OCI-M2 (cell line): Measurements from ENCODE around the gene IL36A.

Experiments
- DNase-seq: peaks from one replicate; lab custom pipeline; 2025; ENCODE audit not compliant: unreplicated experiment; lab: John Stamatoyannopoulos, UW

Gene IL36A, protein sequence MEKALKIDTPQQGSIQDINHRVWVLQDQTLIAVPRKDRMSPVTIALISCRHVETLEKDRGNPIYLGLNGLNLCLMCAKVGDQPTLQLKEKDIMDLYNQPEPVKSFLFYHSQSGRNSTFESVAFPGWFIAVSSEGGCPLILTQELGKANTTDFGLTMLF

DNA sequence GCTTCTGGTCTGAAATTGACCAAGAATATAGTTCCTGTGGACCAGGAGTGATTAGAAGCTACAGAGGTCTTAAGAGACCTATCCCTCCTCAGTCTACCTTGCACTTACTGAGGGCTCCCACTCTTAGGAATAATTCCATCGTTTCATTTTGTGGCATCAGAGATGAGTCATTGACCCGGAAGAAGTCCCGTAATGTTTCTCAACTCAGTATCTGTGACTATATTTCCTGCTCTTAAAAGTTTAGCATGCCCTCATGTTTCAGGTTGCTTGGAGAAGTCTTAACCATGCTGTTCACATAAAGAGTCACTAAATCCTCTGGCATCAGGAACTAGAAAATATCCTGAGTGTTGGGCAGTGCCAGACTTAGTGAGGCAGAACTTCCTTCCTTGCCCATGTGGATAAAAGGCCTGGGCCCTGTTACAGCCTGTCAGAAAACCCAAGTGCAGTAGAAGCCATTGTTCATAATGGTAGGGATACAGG, at the start of gene IL36A:
Gene IL36A, plus strand, starts transcription at position 430 of the 480 bp plus-strand sequence. CDS start 413 bp downstream, outside the sequence.
- DNase-seq: no peak

DNA sequence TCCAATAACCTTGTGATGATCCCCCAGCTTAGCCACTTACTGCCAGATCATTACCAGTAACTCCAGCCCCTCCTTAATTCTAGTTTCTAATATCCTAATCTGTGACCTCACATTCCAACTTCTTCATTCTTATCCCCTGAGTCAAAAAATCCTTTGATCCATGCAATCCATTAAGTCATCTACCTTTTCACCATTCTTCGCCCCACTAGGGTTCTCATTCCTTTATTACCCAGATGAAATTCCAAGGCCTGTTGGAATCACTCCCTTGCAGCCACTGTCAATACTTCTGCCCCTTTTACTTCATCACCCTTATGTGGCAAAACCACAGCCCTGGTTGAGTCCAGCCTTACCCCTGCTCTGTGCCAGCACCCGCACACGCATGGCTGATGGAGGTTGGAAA, 47.7 kb upstream of the IL36A start:
- DNase-seq: no peak

DNA sequence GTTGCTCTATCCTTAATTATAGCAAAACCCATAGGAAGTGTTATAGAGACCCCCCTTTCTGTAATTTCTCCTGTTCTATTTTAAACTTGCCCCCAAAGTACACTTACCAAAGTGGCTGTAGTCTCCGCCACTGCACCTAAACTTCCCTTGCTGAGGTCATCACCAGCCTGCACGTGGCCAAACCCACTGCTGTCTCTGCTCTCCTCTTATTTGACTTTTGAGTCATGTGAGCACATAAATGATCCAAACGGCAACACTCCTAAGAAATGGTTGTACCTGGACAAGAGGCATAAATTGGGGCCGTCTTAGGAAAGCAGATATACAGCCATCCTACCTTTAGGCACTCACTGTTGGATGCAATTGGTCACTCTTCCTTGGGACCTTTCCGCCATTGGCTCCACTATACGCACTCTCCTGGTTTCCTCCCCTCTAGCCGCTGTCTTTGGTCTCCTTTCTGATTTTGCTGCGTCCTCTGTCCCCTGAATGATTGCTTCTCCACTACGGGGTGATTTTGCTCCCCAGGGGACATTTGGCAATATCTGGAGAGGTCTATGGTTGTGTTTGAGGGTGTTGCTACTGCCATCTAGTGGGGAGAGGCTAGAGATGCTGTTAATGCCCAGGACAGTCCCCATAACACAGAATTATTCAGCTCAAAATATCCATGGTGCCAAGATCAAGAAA, 46.7 kb upstream of the IL36A start:
- no peak for DNase-seq

DNA sequence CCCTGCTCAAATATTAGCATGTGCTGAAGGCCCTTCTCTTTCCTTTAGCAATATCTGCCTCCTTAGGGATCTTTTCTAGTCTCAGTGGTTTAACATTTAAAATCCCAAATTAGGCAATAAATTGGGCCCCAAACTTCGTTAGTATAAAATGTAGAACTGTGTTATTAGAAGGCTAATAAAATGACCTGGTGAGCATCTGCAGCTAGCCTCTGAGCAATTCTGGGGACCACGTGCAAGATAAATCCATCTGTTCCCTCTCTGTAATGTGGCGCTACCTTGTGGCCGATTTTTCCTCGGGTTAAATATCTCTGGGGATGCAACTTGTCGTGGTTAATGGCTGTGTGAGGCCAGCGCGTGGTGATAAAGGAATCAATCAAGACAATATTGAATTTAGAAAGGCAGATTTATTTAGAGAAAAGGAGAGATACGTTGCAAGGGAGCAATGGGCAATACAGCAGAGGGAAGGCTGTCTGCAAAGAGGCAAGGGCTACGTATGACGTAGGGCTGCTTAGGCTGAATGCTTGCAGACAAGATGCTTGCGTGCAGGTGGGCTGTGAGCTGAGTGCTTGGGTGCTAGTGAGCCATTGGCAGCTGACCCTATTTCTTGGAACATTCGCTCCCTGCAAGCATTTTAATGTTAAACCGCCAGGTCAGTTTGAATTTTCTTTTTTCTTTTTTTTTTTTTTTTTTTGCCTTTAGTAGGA, 46.0 kb upstream of the IL36A start:
- DNase-seq: no peak

DNA sequence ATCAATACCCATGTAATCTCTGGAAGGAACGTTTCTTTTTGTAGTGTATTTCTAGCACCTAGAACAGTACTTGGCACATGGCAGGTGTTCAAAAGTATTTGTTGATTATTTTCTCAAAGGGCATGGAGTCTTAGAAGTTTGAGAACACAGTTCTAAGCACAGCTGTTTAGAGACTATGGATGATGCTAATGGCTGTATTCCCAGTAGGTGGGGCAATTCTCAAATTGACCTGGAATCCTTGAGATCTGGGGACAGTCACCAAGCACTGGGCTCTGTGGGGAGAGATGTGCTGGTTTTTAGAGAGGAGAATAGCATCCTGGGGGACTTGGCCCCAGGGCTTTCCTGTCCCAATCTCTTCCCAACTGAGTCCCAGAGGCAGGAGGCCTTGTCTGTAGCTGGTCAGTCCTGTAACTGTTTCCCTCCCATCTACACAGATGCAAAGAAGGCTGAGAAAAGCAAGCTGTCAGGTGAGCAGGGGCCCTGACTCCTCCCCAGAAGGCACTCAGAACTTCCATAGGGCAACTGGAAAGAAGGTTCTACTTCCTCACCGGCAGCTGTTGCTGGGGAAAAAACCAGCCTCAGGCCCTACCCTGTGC, 44.9 kb upstream of the IL36A start:
- DNase-seq: no peak

DNA sequence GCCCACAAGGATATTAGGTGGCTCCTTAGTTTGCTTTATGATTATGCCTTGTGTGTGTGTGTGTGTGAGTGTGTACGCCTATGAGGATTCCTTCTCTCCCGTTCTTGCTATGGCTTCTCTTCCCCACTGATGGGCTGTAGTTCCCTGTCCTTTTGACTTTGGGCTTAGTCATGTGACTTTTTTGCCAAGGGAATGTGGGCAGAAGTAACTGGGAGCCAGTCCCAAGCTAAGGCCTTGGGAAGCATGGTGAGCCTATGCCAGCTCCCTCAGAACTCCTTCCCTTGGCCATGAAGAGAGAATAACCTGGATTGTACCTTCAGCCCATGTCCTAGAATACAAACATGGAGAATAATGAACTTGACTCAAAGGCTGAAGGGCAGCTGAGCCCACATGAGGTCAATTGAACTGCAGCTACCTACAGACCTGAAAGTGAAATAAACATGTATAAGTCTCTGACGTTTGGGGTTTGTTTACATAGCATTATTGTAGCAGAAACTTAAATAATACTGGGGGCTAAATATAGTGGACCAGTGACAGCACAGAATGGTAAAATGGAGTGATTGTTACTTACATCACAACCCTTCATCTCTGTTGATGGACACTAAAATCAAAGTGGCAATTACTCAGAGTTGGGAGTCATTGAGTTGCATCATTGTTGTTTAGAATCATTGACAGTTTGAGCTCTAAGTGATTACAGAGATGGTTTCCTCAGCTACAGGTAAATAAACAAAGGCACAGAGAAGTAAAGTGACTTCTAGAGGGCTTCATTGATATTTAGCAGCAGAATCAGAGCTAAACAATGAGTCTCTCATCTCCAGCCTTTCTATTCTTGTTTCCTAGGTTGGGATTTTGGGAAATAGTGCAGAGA, 42.7 kb upstream of the IL36A start:
- no peak for DNase-seq

DNA sequence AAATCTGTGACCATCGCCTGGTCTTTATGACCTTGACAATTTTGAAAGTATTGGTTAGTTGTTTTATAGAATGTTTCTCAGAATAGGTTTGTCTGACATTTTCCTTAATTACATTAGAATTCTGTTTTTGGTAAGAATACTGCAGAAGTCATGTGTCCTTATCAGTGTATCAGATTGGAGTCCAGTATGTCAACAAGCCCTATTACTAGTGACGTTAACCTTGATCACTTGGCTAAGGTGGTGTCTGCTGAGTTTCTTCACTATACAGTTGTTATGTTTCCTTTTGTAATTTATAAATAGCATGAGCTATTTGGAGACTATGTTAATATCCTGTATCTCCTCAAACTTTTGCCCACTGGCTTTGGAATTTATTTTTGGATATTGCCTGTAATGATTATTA, 38.2 kb upstream of the IL36A start:
- DNase-seq: no peak

DNA sequence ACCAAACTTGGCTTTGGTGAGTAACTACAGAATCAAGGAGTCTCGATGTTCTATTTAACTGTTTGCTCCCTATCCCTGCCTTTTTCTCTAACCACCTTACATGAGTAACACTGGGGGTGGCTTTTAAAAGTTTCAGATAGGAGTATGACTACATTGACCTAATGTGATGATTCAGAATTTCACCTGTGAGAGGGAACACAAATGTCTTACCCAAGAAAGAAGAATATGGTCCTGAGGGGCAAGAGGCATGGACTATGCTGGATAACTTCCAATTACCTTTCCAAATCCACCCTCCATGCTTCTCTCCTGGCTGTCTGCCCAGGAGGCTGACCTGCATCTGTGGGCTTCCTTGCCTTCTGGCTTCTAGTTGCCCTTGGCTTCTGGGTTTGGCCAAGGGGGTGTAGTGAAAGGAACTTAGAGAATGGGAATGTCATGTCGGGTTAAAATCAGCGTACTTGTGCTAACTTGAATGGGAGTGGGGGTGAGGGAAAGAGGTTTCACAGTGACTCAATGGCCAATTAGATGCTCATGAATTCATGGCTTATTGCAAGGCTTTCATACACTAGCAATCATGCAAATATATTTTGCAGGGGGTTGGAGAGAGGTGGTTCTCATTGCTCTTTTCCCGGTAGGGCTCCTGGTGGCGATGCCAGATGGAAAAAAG, 32.7 kb upstream of the IL36A start:
- DNase-seq: no peak

DNA sequence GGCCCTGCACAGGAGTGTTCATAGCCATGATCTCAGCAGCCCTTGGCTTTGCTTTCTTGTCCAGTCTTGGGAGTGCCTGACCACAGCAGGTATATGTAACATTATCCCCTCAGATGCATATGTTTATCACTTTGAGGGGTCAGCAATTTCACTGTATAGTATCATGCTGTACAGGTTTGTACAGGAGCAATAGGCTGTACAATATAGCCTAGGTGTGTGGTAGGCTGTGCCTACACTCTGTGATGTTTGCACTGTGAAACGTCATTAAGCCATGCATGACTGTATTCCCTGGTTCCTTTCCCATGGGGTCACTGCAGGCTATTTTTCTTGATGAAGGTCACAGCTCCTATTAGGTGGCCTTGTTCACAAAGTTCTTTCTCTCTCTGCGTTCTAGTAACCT, 32.1 kb upstream of the IL36A start:
- DNase-seq: no peak

DNA sequence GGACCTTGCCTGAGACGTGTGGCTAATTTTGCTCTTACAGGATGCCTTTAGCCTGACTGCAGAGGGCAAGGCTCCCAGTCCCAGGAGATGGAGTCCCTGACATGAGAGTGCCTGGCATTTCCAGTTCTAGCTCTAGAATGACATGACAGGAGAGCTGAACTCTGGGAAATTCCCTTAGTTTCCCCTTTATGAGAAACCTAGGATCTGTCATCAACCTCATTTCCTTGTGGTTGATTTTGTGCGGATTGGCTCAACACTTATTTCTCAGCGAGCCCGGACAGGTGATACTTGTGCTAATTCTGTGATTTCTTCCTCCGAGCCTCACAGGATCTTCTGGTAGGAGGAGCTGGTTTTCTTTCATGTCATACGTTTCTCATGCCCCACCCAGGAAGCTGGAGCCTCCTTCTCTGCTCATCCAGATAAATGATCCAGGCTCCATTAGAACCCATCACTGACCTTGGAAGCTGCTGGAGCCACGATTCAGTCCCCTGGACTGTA, 27.7 kb upstream of the IL36A start, which contains the start of gene IL36G:
Gene IL36G, plus strand, starts transcription at position 448 of the 498 bp plus-strand sequence. CDS start 633 bp downstream, outside the sequence.
- no peak for DNase-seq

DNA sequence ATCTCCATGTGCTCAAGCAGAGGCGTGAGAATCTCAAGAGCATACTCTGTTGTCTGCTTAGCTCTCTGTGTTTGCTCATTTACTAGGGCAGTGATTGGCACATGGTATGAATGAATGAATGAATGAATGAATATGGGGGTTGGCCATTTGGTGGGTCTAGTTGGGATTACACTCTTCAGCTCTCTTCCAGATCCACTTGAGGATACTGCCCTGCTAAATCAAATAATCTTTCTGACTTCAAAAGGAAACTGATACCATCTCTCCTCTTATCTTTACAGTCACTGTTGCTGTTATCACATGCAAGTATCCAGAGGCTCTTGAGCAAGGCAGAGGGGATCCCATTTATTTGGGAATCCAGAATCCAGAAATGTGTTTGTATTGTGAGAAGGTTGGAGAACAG, 25.5 kb upstream of the IL36A start:
- DNase-seq: no peak

DNA sequence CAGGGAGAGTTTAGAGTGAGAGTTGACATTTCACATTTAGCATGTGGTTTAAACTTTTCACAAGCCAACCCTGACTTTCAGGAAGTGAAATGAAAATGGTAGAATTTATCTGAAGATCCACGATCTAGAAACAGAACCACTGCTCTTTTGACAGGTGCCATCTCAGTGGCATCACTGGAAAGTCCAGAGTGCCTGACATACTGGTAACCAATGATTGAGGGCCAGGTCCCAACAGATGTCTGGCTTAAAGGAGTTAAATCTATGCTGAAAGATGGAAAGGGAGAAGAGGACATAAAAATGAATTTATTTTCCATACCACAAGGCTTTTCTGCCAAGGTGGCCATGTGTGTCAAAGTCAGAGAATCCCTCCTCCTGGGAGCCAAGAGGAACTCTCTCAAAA, 24.7 kb upstream of the IL36A start:
- DNase-seq: no peak

DNA sequence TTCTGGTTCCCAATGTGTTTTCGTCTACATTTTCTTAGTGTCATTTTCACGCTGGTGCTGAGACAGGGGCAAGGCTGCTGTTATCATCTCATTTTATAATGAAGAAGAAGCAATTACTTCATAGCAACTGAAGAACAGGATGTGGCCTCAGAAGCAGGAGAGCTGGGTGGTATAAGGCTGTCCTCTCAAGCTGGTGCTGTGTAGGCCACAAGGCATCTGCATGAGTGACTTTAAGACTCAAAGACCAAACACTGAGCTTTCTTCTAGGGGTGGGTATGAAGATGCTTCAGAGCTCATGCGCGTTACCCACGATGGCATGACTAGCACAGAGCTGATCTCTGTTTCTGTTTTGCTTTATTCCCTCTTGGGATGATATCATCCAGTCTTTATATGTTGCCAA, 20.2 kb upstream of the IL36A start:
- no peak for DNase-seq

DNA sequence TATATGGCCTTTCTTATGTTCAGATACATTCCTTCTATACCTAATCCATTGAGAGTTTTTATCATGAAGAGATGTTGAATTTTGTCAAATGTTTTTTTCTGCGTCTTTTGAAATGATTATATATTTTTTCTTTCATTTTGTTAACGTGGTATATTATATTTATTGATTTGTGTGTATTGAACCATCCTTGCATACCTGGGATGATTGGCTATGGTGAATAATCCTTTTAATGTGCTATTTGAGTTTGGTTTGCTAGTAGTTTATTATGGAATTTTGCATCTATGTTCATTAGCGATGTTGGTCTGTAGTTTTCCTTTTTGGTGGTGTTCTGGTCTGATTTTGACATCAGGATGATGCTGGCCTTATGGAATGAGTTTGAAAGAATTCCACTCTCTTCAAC, 15.6 kb upstream of the IL36A start:
- DNase-seq: no peak

DNA sequence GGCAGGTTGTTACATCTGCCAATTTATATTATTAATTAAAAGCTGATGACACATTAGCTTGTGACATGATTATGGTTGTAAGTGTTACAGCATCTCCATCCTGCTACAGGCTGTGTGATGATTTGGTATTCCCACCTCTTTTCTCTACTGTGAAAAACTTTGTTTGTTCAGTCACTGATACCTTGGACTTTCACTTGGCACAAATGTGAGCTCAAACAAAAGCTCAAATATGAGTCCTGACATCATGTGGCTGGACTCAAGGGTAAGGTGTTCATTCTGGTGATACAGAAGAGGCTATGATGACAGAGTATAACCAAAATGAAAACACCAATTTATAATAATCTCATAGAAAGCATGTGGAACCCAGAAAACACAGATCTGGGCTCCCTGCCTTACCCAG, 11.4 kb upstream of the IL36A start:
- no peak for DNase-seq

DNA sequence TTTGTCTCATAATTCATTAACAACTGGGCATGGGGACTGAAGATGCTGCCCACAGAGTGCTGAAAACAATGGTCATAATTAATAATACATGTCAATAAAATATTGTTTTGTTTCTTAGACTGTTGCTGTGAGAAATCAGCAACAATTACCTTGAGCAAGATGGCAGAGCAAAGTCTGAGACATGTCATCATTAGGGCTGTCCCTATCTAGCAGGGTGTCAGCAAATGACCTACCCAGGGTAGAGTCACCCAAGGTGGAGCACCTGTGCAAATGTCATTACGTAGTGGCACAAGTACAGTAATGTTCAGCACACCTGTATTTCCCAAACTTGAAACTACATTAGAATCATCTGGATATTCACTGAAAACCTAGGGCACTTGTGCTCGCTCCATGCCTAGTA, 10.6 kb upstream of the IL36A start:
- no peak for DNase-seq

DNA sequence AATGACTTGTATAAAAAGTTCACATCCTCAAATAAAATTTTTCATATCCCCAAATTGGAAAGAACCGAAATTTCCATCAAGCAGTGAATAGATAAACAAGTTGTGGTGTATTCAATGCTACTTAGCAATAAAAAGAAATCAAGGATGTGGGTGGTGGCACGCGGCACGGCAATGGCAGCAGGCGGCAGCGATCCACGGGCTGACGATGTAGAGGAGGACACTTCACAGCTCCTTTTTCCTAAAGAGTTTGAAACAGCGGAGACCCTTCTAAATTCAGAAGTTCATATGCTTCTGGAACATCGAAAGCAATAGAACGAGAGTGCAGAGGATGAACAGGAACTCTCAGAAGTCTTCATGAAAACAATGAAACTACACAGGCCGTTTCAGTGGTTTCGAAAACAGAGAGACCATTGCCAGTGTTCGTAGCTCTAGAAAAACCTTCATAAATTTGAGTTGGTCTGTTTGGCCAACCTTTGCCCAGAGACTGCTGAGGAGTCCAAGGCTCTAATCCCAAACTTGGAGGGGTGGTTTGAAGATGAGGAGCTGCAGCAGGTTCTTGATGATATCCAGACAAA, 9.8 kb upstream of the IL36A start:
- DNase-seq: no peak

DNA sequence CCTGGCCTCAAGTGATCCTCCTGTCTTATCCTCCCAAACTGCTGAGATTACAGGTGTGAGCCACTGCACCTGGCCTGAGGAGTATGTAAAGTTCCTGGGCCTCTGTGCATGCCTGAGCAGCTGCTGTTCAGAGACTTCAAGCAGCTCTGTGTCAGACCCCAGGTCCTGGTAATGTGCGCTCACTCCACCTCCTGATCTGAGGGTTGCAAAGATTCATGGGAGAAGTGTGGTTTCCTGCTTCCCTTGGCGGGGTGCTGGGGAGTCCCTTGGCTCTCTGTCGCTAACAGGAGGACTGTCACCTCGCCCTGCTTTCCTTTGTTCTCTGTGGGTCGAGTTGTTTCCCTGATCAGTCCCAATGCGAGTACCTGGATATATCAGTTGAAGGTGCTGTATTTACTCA, 8.6 kb upstream of the IL36A start:
- no peak for DNase-seq

DNA sequence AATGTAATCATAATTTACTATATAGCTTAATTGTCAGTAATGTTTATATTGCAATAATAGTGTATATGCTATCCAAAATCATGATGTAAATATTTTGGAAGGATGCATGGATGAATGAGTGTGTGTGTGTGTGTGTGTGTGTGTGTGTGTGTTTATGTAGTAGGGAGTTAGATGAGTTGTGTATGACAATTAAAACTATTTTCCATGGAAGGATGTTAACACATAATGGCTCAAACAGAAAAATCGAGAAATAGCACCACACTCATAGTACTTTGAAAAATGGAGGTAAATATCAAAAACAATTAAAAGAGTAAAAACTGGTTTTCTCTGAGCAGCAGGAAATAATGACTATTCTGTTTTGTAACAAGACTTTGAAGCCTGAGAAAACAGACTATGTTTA, 8.1 kb upstream of the IL36A start:
- DNase-seq: no peak

DNA sequence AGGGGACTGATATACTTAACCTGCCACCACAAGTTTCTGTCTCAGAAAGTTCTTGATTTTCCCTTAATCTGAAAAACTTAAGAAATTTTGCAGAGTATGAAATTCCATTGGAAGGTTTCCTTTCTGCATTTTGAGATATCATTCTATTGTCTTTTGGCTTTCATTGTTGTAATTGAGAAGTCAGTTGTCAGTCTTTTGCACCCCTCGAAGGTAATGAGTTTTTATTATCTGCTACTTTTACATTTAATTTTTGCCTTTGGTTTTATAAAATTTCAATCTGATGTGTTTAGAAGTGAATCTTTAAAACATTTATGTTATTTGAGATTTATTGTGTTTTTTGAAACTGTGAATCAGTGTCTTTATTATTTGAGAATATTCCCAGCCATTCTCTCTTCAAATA, 4.8 kb upstream of the IL36A start:
- no peak for DNase-seq
